Measurements from ENCODE around the gene CCL15.
"Not testable (repeated sequence)": the region's sequence is repeated elsewhere in the genome, so short reads cannot be mapped to it uniquely, and the experiment has no call there.

CCL15 gene

GRCh38 chr17:36001110-36001771 lies at the start of gene CCL15:
Gene CCL15, minus strand, starts transcription at chr17:36001553. Its CDS starts 61 bp downstream, at chr17:36001492.
- no peak for DNase-seq (ENCODE audit: low read depth, low spot score)

GRCh38 chr17:36049643-36050042 lies 48.3 kb upstream of the CCL15 start:
- no peak for DNase-seq (ENCODE audit: low read depth, low spot score)

- DNase-seq (ENCODE audit: low read depth, low spot score), result no peak
These were observed 46.7 kb upstream of the CCL15 start for GRCh38 chr17:36048066-36048465.

GRCh38 chr17:36036235-36036634 lies 34.9 kb upstream of the CCL15 start:
- no peak for DNase-seq (ENCODE audit: low read depth, low spot score)

- no peak for DNase-seq (ENCODE audit: low read depth, low spot score)
These were observed 32.8 kb upstream of the CCL15 start for GRCh38 chr17:36034127-36034526.

- DNase-seq (ENCODE audit: low read depth, low spot score), result no peak
These were observed 29.6 kb upstream of the CCL15 start for GRCh38 chr17:36030956-36031355.

GRCh38 chr17:36027761-36028160 lies 26.4 kb upstream of the CCL15 start:
- no peak for DNase-seq (ENCODE audit: low read depth, low spot score)

- no peak for DNase-seq (ENCODE audit: low read depth, low spot score)
These were observed 22.9 kb upstream of the CCL15 start for GRCh38 chr17:36024106-36024869.

GRCh38 chr17:36019423-36019822 lies 18.1 kb upstream of the CCL15 start:
- no peak for DNase-seq (ENCODE audit: low read depth, low spot score)

- DNase-seq (ENCODE audit: low read depth, low spot score), result no peak
These were observed 16.4 kb upstream of the CCL15 start, which contains the start of gene CCL23 for GRCh38 chr17:36017799-36018198. Gene CCL23, minus strand, starts transcription at chr17:36017972. Its CDS starts 75 bp downstream, at chr17:36017897.

- DNase-seq (ENCODE audit: low read depth, low spot score), result no peak
These were observed 15.2 kb upstream of the CCL15 start for GRCh38 chr17:36016555-36016954.

GRCh38 chr17:36015895-36016294 lies 14.5 kb upstream of the CCL15 start:
- not testable (repeated sequence) for DNase-seq (ENCODE audit: low read depth, low spot score)

GRCh38 chr17:36014946-36015345 lies 13.6 kb upstream of the CCL15 start:
- DNase-seq (ENCODE audit: low read depth, low spot score), result no peak

GRCh38 chr17:36011201-36011600 lies 9.8 kb upstream of the CCL15 start:
- no peak for DNase-seq (ENCODE audit: low read depth, low spot score)

GRCh38 chr17:36008998-36009665 lies 7.8 kb upstream of the CCL15 start:
- DNase-seq (ENCODE audit: low read depth, low spot score), result no peak

GRCh38 chr17:36004594-36005108 lies 3.3 kb upstream of the CCL15 start:
- DNase-seq (ENCODE audit: low read depth, low spot score), result no peak

- no peak for DNase-seq (ENCODE audit: low read depth, low spot score)
These were observed 1.3 kb upstream of the CCL15 start for GRCh38 chr17:36002631-36003030.

GRCh38 chr17:36001862-36002603 lies 680 bp upstream of the CCL15 start:
- DNase-seq (ENCODE audit: low read depth, low spot score), result no peak

- no peak for DNase-seq (ENCODE audit: low read depth, low spot score)
These were observed 632 bp downstream of the CCL15 start for GRCh38 chr17:36000732-36001109.

GRCh38 chr17:35998756-35999155 lies 2.6 kb downstream of the CCL15 start:
- no peak for DNase-seq (ENCODE audit: low read depth, low spot score)

GRCh38 chr17:35998018-35998545 lies 3.3 kb downstream of the CCL15 start:
- DNase-seq (ENCODE audit: low read depth, low spot score), result no peak

All from activated naive CD8-positive, alpha-beta T cell treated with anti-CD3 and anti-CD28 coated beads, Interleukin-2, amount 50 U/mL, for 16 hours (primary cell).